Osteoblast (primary cell): ENCODE data around the gene LRRC47. TPM values are rescaled to one million over a fixed set of nuclear protein-coding genes. Genes with fewer than 3 reads are reported as not detected.

Experiments used
- DNase-seq: peaks from one replicate; pipeline ENCODE4 v3.0.0; 2011; ENCODE audit warnings: low spot score, mixed read lengths; ENCODE audit not compliant: insufficient read length; ENCODE audit errors: missing footprints
- H2AFZ ChIP-seq: 2 replicates; pipeline ENCODE4 v1.6.0; 2011; ENCODE audit warnings: mild to moderate bottlenecking, low read length
- H3K27ac ChIP-seq: 2 replicates; pipeline ENCODE4 v1.5.1; 2011; ENCODE audit warnings: mild to moderate bottlenecking, low read depth, low read length, moderate library complexity
- H3K27me3 ChIP-seq: 2 replicates; pipeline ENCODE4 v1.6.0; 2012; ENCODE audit warnings: mild to moderate bottlenecking, control low read depth, inconsistent platforms, low read length, moderate library complexity; ENCODE audit not compliant: insufficient read depth
- H3K36me3 ChIP-seq: 2 replicates; pipeline ENCODE4 v1.5.1; 2011; ENCODE audit warnings: mild to moderate bottlenecking, low read length, control low read depth, moderate library complexity; ENCODE audit not compliant: insufficient read depth
- H3K4me1 ChIP-seq: 2 replicates; pipeline ENCODE4 v1.5.1; 2011; ENCODE audit warnings: mild to moderate bottlenecking, low read length, control low read depth, moderate library complexity; ENCODE audit not compliant: insufficient read depth
- H3K4me2 ChIP-seq: 2 replicates; pipeline ENCODE4 v1.6.0; 2011; ENCODE audit warnings: mild to moderate bottlenecking, low read length; ENCODE audit not compliant: insufficient read depth
- H3K4me3 ChIP-seq: fragments of 200-600 bp; sonication (generic); 3 replicates; pipeline ENCODE4 v1.5.1; 2012; ENCODE audit warnings: mild to moderate bottlenecking, low read length, inconsistent platforms; ENCODE audit not compliant: insufficient read depth
- H3K79me2 ChIP-seq: 2 replicates; pipeline ENCODE4 v1.6.0; 2012; ENCODE audit warnings: mild to moderate bottlenecking, low read length, control low read depth, inconsistent platforms; ENCODE audit not compliant: insufficient read depth
- H3K9me3 ChIP-seq: 2 replicates; pipeline ENCODE4 v1.5.1; 2011; ENCODE audit warnings: low read depth, low read length, control low read depth
- H4K20me1 ChIP-seq: 2 replicates; pipeline ENCODE4 v1.6.0; 2012; ENCODE audit warnings: mild to moderate bottlenecking, low read length, control low read depth; ENCODE audit not compliant: insufficient read depth
- CTCF ChIP-seq: IDR thresholded peaks from 2 replicates; pipeline ENCODE4 v1.5.1; 2011; ENCODE audit warnings: mild to moderate bottlenecking, low read depth, low read length, moderate library complexity; ENCODE audit errors: extremely low read depth
- total RNA-seq: library from RNA; depleted of rRNA; stranded (reverse); fragments of >200 nt; gene quantifications from 2 replicates; pipeline ENCODE4 v1.2.3, GENCODE V29; 2012

The LRRC47 gene
- total RNA-seq, 1 donor: 30.0 TPM

- Histone ChIP-seq H3K9me3 (no peaks in the 10 kb centered on the region), H2AFZ (peak overlapping the region; percentile 74), H3K4me3 (no peak overlapping the region), H4K20me1 (no peaks in the 10 kb centered on the region), H3K27me3 (peaks cover 19% of the 10 kb centered on the region), H3K27ac (peak overlapping the region; percentile 87), H3K79me2 (no peaks in the 10 kb centered on the region), H3K4me2 (peak overlapping the region; percentile 32), H3K36me3 (peaks cover 24% of the 10 kb centered on the region), H3K4me1 (peaks cover 11% of the 10 kb centered on the region)
- peak; percentile 98 for DNase-seq
- no peak for TF ChIP-seq CTCF
Measured at GRCh38 chr1:3736131-3736561, 60.2 kb downstream of the LRRC47 start.

DNA sequence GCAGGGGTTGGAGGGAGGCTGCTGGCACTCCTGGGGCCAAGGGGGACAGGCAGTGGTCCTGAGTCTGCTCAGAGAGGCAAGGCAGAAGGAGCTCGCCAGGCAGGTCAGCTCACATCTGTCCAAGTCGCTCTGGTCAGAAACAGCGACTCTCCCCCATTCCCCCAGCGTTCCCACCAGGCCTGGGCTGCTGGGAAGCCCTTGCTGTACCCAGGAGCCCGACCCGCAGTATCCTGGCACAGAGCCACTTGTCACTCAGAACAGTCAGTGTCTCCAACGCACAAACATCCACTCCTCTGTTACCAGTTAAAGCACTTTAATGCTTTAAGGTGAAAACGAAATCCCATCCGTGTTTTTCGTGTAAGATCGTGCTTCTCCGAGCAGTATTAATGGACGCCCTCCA lies 60.6 kb downstream of the LRRC47 start:
- peak; percentile 91 for DNase-seq
- no peaks in the 10 kb centered on the region for H3K9me3 ChIP-seq
- H3K79me2 ChIP-seq: no peaks in the 10 kb centered on the region
- H3K4me1 ChIP-seq: peaks cover 11% of the 10 kb centered on the region
- peak overlapping the region; percentile 56 for H2AFZ ChIP-seq
- H3K27ac ChIP-seq: peak overlapping the region; percentile 87
- H3K4me2 ChIP-seq: peak overlapping the region; percentile 32
- TF ChIP-seq CTCF: no peak
- no peaks in the 10 kb centered on the region for H4K20me1 ChIP-seq
- no peak overlapping the region for H3K4me3 ChIP-seq
- H3K36me3 ChIP-seq: peaks cover 24% of the 10 kb centered on the region
- peaks cover 21% of the 10 kb centered on the region for H3K27me3 ChIP-seq

- peak overlapping the region; percentile 87 for H3K27ac ChIP-seq
Measured at GRCh38 chr1:3735027-3735681, 61.1 kb downstream of the LRRC47 start.

More at GRCh38 chr1:3735027-3735681, 61.1 kb downstream of the LRRC47 start:
- Histone ChIP-seq H4K20me1 (no peaks in the 10 kb centered on the region), H3K4me1 (peaks cover 11% of the 10 kb centered on the region), H3K4me2 (no peak overlapping the region), H3K4me3 (no peak overlapping the region), H2AFZ (no peak overlapping the region), H3K36me3 (peaks cover 24% of the 10 kb centered on the region), H3K27me3 (peaks cover 21% of the 10 kb centered on the region), H3K9me3 (no peaks in the 10 kb centered on the region), H3K79me2 (no peaks in the 10 kb centered on the region)
- DNase-seq: peak; percentile 61
- TF ChIP-seq CTCF: no peak
